K562 (cell line): ENCODE measurements around the gene LMO7. TPM values are rescaled to one million over a fixed set of nuclear protein-coding genes. Genes with fewer than 3 reads are reported as not detected.

Source experiments
- ATAC-seq: fragments of 200-7000 bp; cut with Tn5 transposase; 3 replicates; pipeline ENCODE4 v1.9.1; 2020; ENCODE audit warnings: moderate library complexity
- BruUV-seq: library from RNA; stranded (reverse); fragments of 400-500 nt; replicated peaks from 2 replicates; lab custom pipeline; 2021; lab: Mats Ljungman, UMichigan
- CTCF ChIA-PET: fragments of 300-600 bp; formaldehyde crosslinking; extraction: SDS; loops from one replicate; lab custom pipeline; 2021; ENCODE audit warnings: low intra/inter-chr PET ratio; lab: Yijun Ruan, JAX
- POLR2A ChIA-PET: fragments of 300-600, 350-650 bp; sonication (Branson Sonifier 250); formaldehyde crosslinking; extraction: SDS; loops from one replicate; lab custom pipeline; 2021; ENCODE audit warnings: antibody characterized with exemption, inconsistent platforms; lab: Yijun Ruan, JAX
- DNase-seq, 4 experiments: peaks; one replicate each; pipeline versions ENCODE4 v3.0.0 to v3.0.0-alpha.2; 2011 to 2018; ENCODE audit warnings: low spot score in 3 of 4, mixed read lengths in 3 of 4; ENCODE audit errors: extremely low read depth in 1 of 4
- FAIRE-seq: peaks from 2 replicates; lab custom pipeline; 2011; peaks lifted over from hg19 to GRCh38; lab: Jason Lieb, UNC
- H2AFZ ChIP-seq: 2 replicates; pipeline ENCODE4 v1.6.0; 2011; ENCODE audit warnings: low read depth, low read length, control low read depth, inconsistent platforms
- H3K27ac ChIP-seq: fragments of 200-600 bp; 3 replicates; pipeline ENCODE4 v1.8.0; 2011; ENCODE audit warnings: low read depth, mild to moderate bottlenecking, control low read depth, inconsistent platforms, low read length, moderate library complexity, mixed read lengths; ENCODE audit errors: extremely low read depth
- H3K27me3 ChIP-seq, 2 experiments: fragments of 300-600 bp in 1 of 2; 2 replicates in 1 of 2; 3 replicates in 1 of 2; pipeline versions ENCODE4 v1.6.0 to v1.8.0; 2011; ENCODE audit warnings: inconsistent platforms in 2 of 2, low read length in 2 of 2, mild to moderate bottlenecking in 1 of 2, mixed read lengths in 1 of 2, moderate library complexity in 1 of 2; ENCODE audit not compliant: control insufficient read depth in 2 of 2, insufficient read depth in 2 of 2
- H3K36me3 ChIP-seq: fragments of 300-600 bp; 3 replicates; pipeline ENCODE4 v1.8.0; 2011; ENCODE audit warnings: mild to moderate bottlenecking, low read length, inconsistent platforms; ENCODE audit not compliant: control insufficient read depth, insufficient read depth
- H3K4me1 ChIP-seq, 2 experiments: fragments of 200-600 bp in 1 of 2; replicated peaks in 1 of 2; 2 replicates in 1 of 2; 3 replicates in 1 of 2; pipeline versions ENCODE4 v1.5.1 to v1.8.0; 2011; ENCODE audit warnings: inconsistent platforms in 2 of 2, low read length in 2 of 2, mild to moderate bottlenecking in 1 of 2, mixed read lengths in 1 of 2, moderate library complexity in 1 of 2; ENCODE audit not compliant: control insufficient read depth in 2 of 2, insufficient read depth in 2 of 2
- H3K4me2 ChIP-seq: 2 replicates; pipeline ENCODE4 v1.6.1; 2011; ENCODE audit warnings: low read length, control low read depth, inconsistent platforms, mixed read lengths; ENCODE audit not compliant: insufficient read depth
- H3K4me3 ChIP-seq: fragments of 200-600 bp; sonication (generic), shearing (Covaris generic); 2 replicates; pipeline ENCODE4 v1.5.1; 2016; ENCODE audit warnings: control low read depth, inconsistent platforms
- H3K79me2 ChIP-seq: fragments of 200-600 bp; 3 replicates; pipeline ENCODE4 v1.8.0; 2011; ENCODE audit warnings: low read length, inconsistent platforms; ENCODE audit not compliant: control insufficient read depth, insufficient read depth
- H3K9ac ChIP-seq, 2 experiments: 2 replicates each; pipeline versions ENCODE4 v1.6.0 to v1.6.1; 2011; ENCODE audit warnings: low read depth in 2 of 2, low read length in 2 of 2, control low read depth in 1 of 2, inconsistent platforms in 1 of 2, mild to moderate bottlenecking in 1 of 2, mixed read lengths in 1 of 2; ENCODE audit not compliant: insufficient read depth in 1 of 2
- H3K9me1 ChIP-seq: one replicate; pipeline ENCODE4 v1.6.0; 2011; ENCODE audit warnings: inconsistent platforms, mild to moderate bottlenecking, low read length, moderate library complexity; ENCODE audit not compliant: control insufficient read depth, insufficient read depth
- H3K9me3 ChIP-seq: replicated peaks from 2 replicates; pipeline ENCODE4 v1.5.1; 2011; ENCODE audit warnings: low read depth, low read length, inconsistent platforms; ENCODE audit not compliant: control insufficient read depth, insufficient read depth
- H4K20me1 ChIP-seq: replicated peaks from 2 replicates; pipeline ENCODE4 v1.6.1; 2011; ENCODE audit warnings: low read length, inconsistent platforms, mixed read lengths; ENCODE audit not compliant: control insufficient read depth, insufficient read depth
- FOXJ2 ChIP-seq: fragments of 200-800 bp; sonication (Bioruptor generic); IDR thresholded peaks from 2 replicates; pipeline ENCODE4 v1.6.1; 2016; ENCODE audit warnings: missing genetic modification characterization, missing compliant biosample characterization
- FOXP4 ChIP-seq: sonication (generic); formaldehyde crosslinking; IDR thresholded peaks from 2 replicates; pipeline ENCODE4 v1.8.0; 2022; ENCODE audit warnings: mild to moderate bottlenecking, missing genetic modification reagents, borderline replicate concordance
- GMEB1 ChIP-seq: fragments of 250-450 bp; sonication (Bioruptor Pico); IDR thresholded peaks from 2 replicates; pipeline ENCODE4 v1.4.0; 2020; ENCODE audit warnings: mild to moderate bottlenecking
- NFE2 ChIP-seq: IDR thresholded peaks from 2 replicates; pipeline ENCODE4 v1.6.1; 2014; ENCODE audit warnings: antibody characterized with exemption, low read depth
- POLR2AphosphoS5 ChIP-seq: IDR thresholded peaks from 2 replicates; pipeline ENCODE4 v1.6.1; 2011; ENCODE audit warnings: mild to moderate bottlenecking, low read depth, low read length, moderate library complexity; ENCODE audit not compliant: control insufficient read depth, insufficient read depth
- THRAP3 ChIP-seq: fragments of 450-650 bp; IDR thresholded peaks from 2 replicates; pipeline ENCODE4 v1.6.1; 2016; ENCODE audit warnings: mild to moderate bottlenecking, inconsistent platforms, borderline replicate concordance
- ZNF146 ChIP-seq: IDR thresholded peaks from one replicate; pipeline ENCODE4 v1.6.1; 2018; ENCODE audit warnings: missing compliant biosample characterization; ENCODE audit not compliant: unreplicated experiment
- WGBS: fragments of 100-300 bp; shearing (Covaris generic); methylation state at CpG from one replicate; pipeline ENCODE4 v1.1.6; 2016; ENCODE audit warnings: low coverage, mixed read lengths; ENCODE audit not compliant: insufficient coverage; ENCODE audit errors: missing lambda C conversion rate; 5-methylcytosine and 5-hydroxymethylcytosine counted together
- in situ Hi-C: fragments of 300-500 bp; cut with MboI; formaldehyde crosslinking; loops from 4 replicates; pipeline ENCODE4 v1.15.0; 2018; ENCODE audit warnings: inconsistent platforms, mixed read lengths
- intact Hi-C: fragments of 100-400 bp; cut with micrococcal nuclease; formaldehyde crosslinking; loops from 2 replicates; pipeline ENCODE4 v1.14.2; 2022
- polyA plus RNA-seq, 8 experiments: library from polyadenylated mRNA; depleted of rRNA in 4 of 8; stranded (reverse) in 5 of 8; unstranded in 3 of 8; fragments of >200 nt; fragmentation: Nextera tagmentation in 2 of 8; fragmentation: Illumina TruSeq in 1 of 8; extraction: Ambion mirVana in 2 of 8; extraction: Trizol in 1 of 8; gene quantifications; 2 replicates each; pipeline versions ENCODE4 v1.2.1 to v1.2.3, GENCODE V29; 2011 to 2014; ENCODE audit warnings: inconsistent platforms in 1 of 8, missing spikeins in 1 of 8
- total RNA-seq, 7 experiments: library from RNA; depleted of rRNA in 6 of 7; stranded (reverse); fragments of >200 nt in 6 of 7; fragmentation: Illumina TruSeq in 2 of 7; extraction: Trizol in 2 of 7; gene quantifications; 2 replicates each; pipeline versions ENCODE4 v1.2.1 to v1.2.3, GENCODE V29; 2011 to 2021; ENCODE audit warnings: low replicate concordance in 1 of 7
- TF ChIP-seq, protein P1 (sequence below): fragments of 200-800 bp; sonication (Bioruptor generic); IDR thresholded peaks from 2 replicates; pipeline ENCODE4 v1.6.1; 2017; ENCODE audit warnings: missing genetic modification characterization, missing compliant biosample characterization

The LMO7 gene
- total and polyA plus RNA-seq, 9 of the 15 experiments (the other 6 are each of a cell fraction or from before 2014, with no cell fraction given) = 0.42 to 4.3 (median 1.7) TPM

DNA sequence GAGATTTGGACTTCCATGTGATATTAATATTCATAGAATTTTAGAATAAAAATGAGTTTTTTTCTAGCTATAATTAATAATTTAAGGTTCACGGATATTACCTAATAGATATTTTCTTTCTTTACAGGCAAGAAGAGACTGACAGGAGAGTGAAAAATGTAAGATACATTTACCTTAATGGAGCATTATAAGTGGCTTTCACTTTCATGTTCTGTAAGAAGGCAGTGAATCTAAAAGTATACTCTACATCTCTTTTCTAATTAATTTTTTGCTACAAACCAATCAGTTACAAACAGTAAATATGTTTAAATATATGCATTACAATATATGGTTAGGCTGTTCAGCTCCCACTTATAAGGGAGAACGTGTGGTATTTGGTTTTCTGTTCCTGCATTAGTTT lies 159.1 kb downstream of the LMO7 start:
- POLR2A ChIA-PET = no interaction called here
- no peak for ATAC-seq
- no peaks in the 10 kb centered on the region for H3K4me1 ChIP-seq
- no peaks in the 10 kb centered on the region for H4K20me1 ChIP-seq
- no peaks in the 10 kb centered on the region for H3K79me2 ChIP-seq
- no peak overlapping the region for H3K4me2 ChIP-seq
- 6% methylated on average over 2 of the region's 2 CpGs for WGBS
- intact Hi-C loops = no loop called here
- H3K9me1 ChIP-seq = no peaks in the 10 kb centered on the region
- no peaks in the 10 kb centered on the region for H3K27me3 ChIP-seq
- no peaks in the 10 kb centered on the region for H3K36me3 ChIP-seq
- no peak for TF ChIP-seq POLR2AphosphoS5
- no peak for TF ChIP-seq FOXP4 (CRISPR knock-in tag)
- no peak for TF ChIP-seq FOXJ2 (tag)
- TF ChIP-seq NFE2 = no peak
- TF ChIP-seq GMEB1 (CRISPR knock-in tag) = no peak
- no peak for TF ChIP-seq THRAP3
- TF ChIP-seq ZNF146 = no peak
- TF ChIP-seq, protein P1, sequence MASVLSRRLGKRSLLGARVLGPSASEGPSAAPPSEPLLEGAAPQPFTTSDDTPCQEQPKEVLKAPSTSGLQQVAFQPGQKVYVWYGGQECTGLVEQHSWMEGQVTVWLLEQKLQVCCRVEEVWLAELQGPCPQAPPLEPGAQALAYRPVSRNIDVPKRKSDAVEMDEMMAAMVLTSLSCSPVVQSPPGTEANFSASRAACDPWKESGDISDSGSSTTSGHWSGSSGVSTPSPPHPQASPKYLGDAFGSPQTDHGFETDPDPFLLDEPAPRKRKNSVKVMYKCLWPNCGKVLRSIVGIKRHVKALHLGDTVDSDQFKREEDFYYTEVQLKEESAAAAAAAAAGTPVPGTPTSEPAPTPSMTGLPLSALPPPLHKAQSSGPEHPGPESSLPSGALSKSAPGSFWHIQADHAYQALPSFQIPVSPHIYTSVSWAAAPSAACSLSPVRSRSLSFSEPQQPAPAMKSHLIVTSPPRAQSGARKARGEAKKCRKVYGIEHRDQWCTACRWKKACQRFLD (CRISPR knock-in tag) = no peak
- TF ChIP-seq, all 486 proteins: peak for 0
- H2AFZ ChIP-seq = no peak overlapping the region
- no peak for DNase-seq
- no peaks in the 10 kb centered on the region for H3K9me3 ChIP-seq
- CTCF ChIA-PET = no interaction called here
- no peak overlapping the region for H3K9ac ChIP-seq
- no TSS peak for BruUV-seq
- no peak overlapping the region for H3K27ac ChIP-seq
- H3K4me3 ChIP-seq = no peak overlapping the region
- FAIRE-seq = no peak
- in situ Hi-C loops = no loop called here
